MM.1S (cell line): ENCODE data around the gene FOXP1.

ENCODE experiments used
- DNase-seq: peaks from one replicate; pipeline ENCODE4 v3.0.0-alpha.2; 2015
- H2AFZ ChIP-seq: fragments of 300-600 bp; sonication (generic); 2 replicates; pipeline ENCODE4 v1.6.0; 2016; ENCODE audit warnings: antibody characterized with exemption, low read length
- H3F3A ChIP-seq: fragments of 300-600 bp; sonication (generic); 2 replicates; pipeline ENCODE4 v1.6.1; 2016; ENCODE audit warnings: mild to moderate bottlenecking, antibody characterized with exemption, low read length, moderate library complexity, mixed read lengths; ENCODE audit not compliant: insufficient read depth
- H3K27ac ChIP-seq: fragments of 300-600 bp; sonication (generic); 2 replicates; pipeline ENCODE4 v1.5.1; 2016; ENCODE audit warnings: mild to moderate bottlenecking, low read length
- H3K27me3 ChIP-seq: fragments of 300-600 bp; sonication (generic); replicated peaks from 2 replicates; pipeline ENCODE4 v1.6.0; 2016; ENCODE audit warnings: low read length; ENCODE audit not compliant: insufficient read depth
- H3K36me3 ChIP-seq: fragments of 300-600 bp; sonication (generic); replicated peaks from 2 replicates; pipeline ENCODE4 v1.6.1; 2016; ENCODE audit warnings: mild to moderate bottlenecking, low read length, mixed read lengths; ENCODE audit not compliant: insufficient read depth
- H3K4me1 ChIP-seq: fragments of 300-600 bp; sonication (generic); 2 replicates; pipeline ENCODE4 v1.6.1; 2016; ENCODE audit warnings: low read length, mixed read lengths
- H3K4me2 ChIP-seq: fragments of 300-600 bp; sonication (generic); 2 replicates; pipeline ENCODE4 v1.6.0; 2016; ENCODE audit warnings: low read depth, low read length
- H3K4me3 ChIP-seq: fragments of 300-600 bp; sonication (generic); 2 replicates; pipeline ENCODE4 v1.5.1; 2016; ENCODE audit warnings: low read length, mixed read lengths
- H3K79me2 ChIP-seq: fragments of 300-600 bp; sonication (generic); 2 replicates; pipeline ENCODE4 v1.6.1; 2016; ENCODE audit warnings: mixed run types, low read length, mixed read lengths
- H3K9ac ChIP-seq: fragments of 300-600 bp; sonication (generic); 2 replicates; pipeline ENCODE4 v1.6.1; 2016; ENCODE audit warnings: low read length, mixed read lengths
- H3K9me2 ChIP-seq: fragments of 300-600 bp; sonication (generic); replicated peaks from 2 replicates; pipeline ENCODE4 v1.6.1; 2016; ENCODE audit warnings: mild to moderate bottlenecking, low read length, mixed read lengths; ENCODE audit not compliant: insufficient read depth
- H3K9me3 ChIP-seq: fragments of 300-600 bp; sonication (generic); replicated peaks from 2 replicates; pipeline ENCODE4 v1.6.1; 2016; ENCODE audit warnings: mild to moderate bottlenecking, low read length, mixed read lengths; ENCODE audit not compliant: insufficient read depth
- H4K20me1 ChIP-seq: fragments of 300-600 bp; sonication (generic); 2 replicates; pipeline ENCODE4 v1.6.1; 2016; ENCODE audit warnings: mild to moderate bottlenecking, low read length, moderate library complexity, mixed read lengths; ENCODE audit not compliant: insufficient read depth
- CTCF ChIP-seq: fragments of 300-600 bp; sonication (generic); IDR thresholded peaks from 2 replicates; pipeline ENCODE4 v1.5.1; 2016; ENCODE audit warnings: antibody characterized with exemption, low read length, mixed read lengths
- EZH2 ChIP-seq: fragments of 300-600 bp; sonication (generic); optimal IDR thresholded peaks from 2 replicates; pipeline ENCODE3; 2017; ENCODE audit warnings: low read depth, mild to moderate bottlenecking, antibody characterized with exemption, low read length, mixed read lengths
- EZH2phosphoT487 ChIP-seq: fragments of 300-600 bp; sonication (generic); IDR thresholded peaks from 2 replicates; pipeline ENCODE4 v1.6.1; 2018; ENCODE audit warnings: antibody characterized with exemption, low read length

FOXP1 gene

GRCh38 chr3:71254281-71255057, 329.1 kb downstream of the FOXP1 start:
- no peak overlapping the region for H3K4me2 ChIP-seq
- no peaks in the 10 kb centered on the region for H3K9me3 ChIP-seq
- no peak overlapping the region for H3K4me3 ChIP-seq
- H3K9ac ChIP-seq, result no peak overlapping the region
- no peaks in the 10 kb centered on the region for H3K79me2 ChIP-seq
- no peak overlapping the region for H3K27ac ChIP-seq
- H3K4me1 ChIP-seq, result no peaks in the 10 kb centered on the region
- no peaks in the 10 kb centered on the region for H4K20me1 ChIP-seq
- TF ChIP-seq EZH2 (no peak), EZH2phosphoT487 (no peak), CTCF (no peak)
- H3F3A ChIP-seq, result no peaks in the 10 kb centered on the region
- no peaks in the 10 kb centered on the region for H3K9me2 ChIP-seq
- no peaks in the 10 kb centered on the region for H3K36me3 ChIP-seq
- H2AFZ ChIP-seq, result no peak overlapping the region
- DNase-seq, result no peak
- H3K27me3 ChIP-seq, result no peaks in the 10 kb centered on the region

- H3K27me3 ChIP-seq, result no peaks in the 10 kb centered on the region
- H3K9ac ChIP-seq, result no peak overlapping the region
- no peaks in the 10 kb centered on the region for H3K9me3 ChIP-seq
- no peaks in the 10 kb centered on the region for H3K36me3 ChIP-seq
- no peak for DNase-seq
- no peaks in the 10 kb centered on the region for H3K4me1 ChIP-seq
- no peak for TF ChIP-seq EZH2
- no peak for TF ChIP-seq CTCF
- no peak for TF ChIP-seq EZH2phosphoT487
- H3K79me2 ChIP-seq, result no peaks in the 10 kb centered on the region
- H4K20me1 ChIP-seq, result no peaks in the 10 kb centered on the region
- H3K27ac ChIP-seq, result no peak overlapping the region
- H3K4me3 ChIP-seq, result no peak overlapping the region
- H2AFZ ChIP-seq, result no peak overlapping the region
- H3F3A ChIP-seq, result no peaks in the 10 kb centered on the region
- H3K4me2 ChIP-seq, result no peak overlapping the region
- no peaks in the 10 kb centered on the region for H3K9me2 ChIP-seq
These were observed 330.4 kb downstream of the FOXP1 start for GRCh38 chr3:71253169-71253568.

GRCh38 chr3:71252466-71252865, 331.1 kb downstream of the FOXP1 start:
- Histone ChIP-seq H3K4me1 (no peaks in the 10 kb centered on the region), H3K27ac (no peak overlapping the region)
- no peak for DNase-seq

More at GRCh38 chr3:71252466-71252865, 331.1 kb downstream of the FOXP1 start:
- Histone ChIP-seq H3K9me2 (no peaks in the 10 kb centered on the region), H4K20me1 (no peaks in the 10 kb centered on the region), H3K27me3 (no peaks in the 10 kb centered on the region), H3K4me3 (no peak overlapping the region), H3K4me2 (no peak overlapping the region), H3F3A (no peaks in the 10 kb centered on the region), H3K36me3 (no peaks in the 10 kb centered on the region), H3K79me2 (no peaks in the 10 kb centered on the region), H3K9me3 (no peaks in the 10 kb centered on the region), H3K9ac (no peak overlapping the region), H2AFZ (no peak overlapping the region)
- TF ChIP-seq CTCF, result no peak
- no peak for TF ChIP-seq EZH2phosphoT487
- TF ChIP-seq EZH2, result no peak
